Panc1 (cell line): ENCODE measurements around the gene SND1. TPM values are rescaled to one million over a fixed set of nuclear protein-coding genes. Genes with fewer than 3 reads are reported as not detected.

ENCODE experiments used
- ATAC-seq: fragments of 200-7000 bp; cut with Tn5 transposase; 2 replicates; pipeline ENCODE4 v1.9.1; 2020; ENCODE audit warnings: mild to moderate bottlenecking, moderate library complexity
- BruUV-seq: library from RNA; stranded (reverse); fragments of 400-500 nt; replicated peaks from 2 replicates; lab custom pipeline; 2021; lab: Mats Ljungman, UMichigan
- CTCF ChIA-PET: fragments of 300-600 bp; sonication (Branson Sonifier 250); formaldehyde crosslinking; loops from one replicate; lab custom pipeline; 2022; ENCODE audit warnings: antibody characterized with exemption; lab: Charles Lee
- POLR2A ChIA-PET: fragments of 300-600 bp; sonication (Branson Sonifier 250); formaldehyde crosslinking; loops from one replicate; lab custom pipeline; 2022; ENCODE audit warnings: antibody characterized with exemption; lab: Charles Lee
- DNase-seq: peaks from one replicate; pipeline ENCODE4 v3.0.0-alpha.2; 2010; ENCODE audit warnings: low read depth, low spot score
- H3K27ac ChIP-seq: 2 replicates; pipeline ENCODE4 v1.5.1; 2011; ENCODE audit warnings: mild to moderate bottlenecking, low read length, inconsistent platforms
- H3K27me3 ChIP-seq: fragments of 200-500 bp; sonication (Bioruptor generic); 2 replicates; pipeline ENCODE4 v1.6.0; 2014; ENCODE audit warnings: low read length, inconsistent platforms; ENCODE audit not compliant: control insufficient read depth, insufficient read depth
- H3K36me3 ChIP-seq: fragments of 200-500 bp; sonication (Bioruptor generic); 2 replicates; pipeline ENCODE4 v1.5.1; 2014; ENCODE audit warnings: inconsistent platforms, mild to moderate bottlenecking, low read length, moderate library complexity; ENCODE audit not compliant: control insufficient read depth, insufficient read depth
- H3K4me1 ChIP-seq: 2 replicates; pipeline ENCODE4 v1.5.1; 2011; ENCODE audit warnings: inconsistent platforms, mild to moderate bottlenecking, low read length, moderate library complexity; ENCODE audit not compliant: control insufficient read depth, insufficient read depth
- H3K4me3 ChIP-seq, 2 experiments: 2 replicates each; pipeline ENCODE4 v1.5.1; 2011 to 2012; ENCODE audit warnings: low read depth in 2 of 2, low read length in 2 of 2, mild to moderate bottlenecking in 2 of 2, inconsistent platforms in 1 of 2, moderate library complexity in 1 of 2
- H3K9me3 ChIP-seq: fragments of 200-500 bp; sonication (Bioruptor generic); 2 replicates; pipeline ENCODE4 v1.5.1; 2014; ENCODE audit warnings: low read depth, mild to moderate bottlenecking, inconsistent platforms, low read length, moderate library complexity; ENCODE audit not compliant: control insufficient read depth, insufficient read depth
- POLR2AphosphoS5 ChIP-seq: IDR thresholded peaks from 2 replicates; pipeline ENCODE4 v1.6.1; 2012; ENCODE audit warnings: mild to moderate bottlenecking, low read depth, low read length, moderate library complexity
- SIN3A ChIP-seq: IDR thresholded peaks from 2 replicates; pipeline ENCODE4 v1.6.1; 2012; ENCODE audit warnings: low read depth, mild to moderate bottlenecking, low read length, moderate library complexity, borderline replicate concordance; ENCODE audit not compliant: insufficient read depth
- TCF7L2 ChIP-seq: IDR thresholded peaks from 2 replicates; pipeline ENCODE4 v1.6.1; 2011; ENCODE audit warnings: mild to moderate bottlenecking, low read depth, low read length, inconsistent platforms
- in situ Hi-C: cut with HindIII; loops from 2 replicates; pipeline ENCODE4 v1.10.0; 2016; ENCODE audit warnings: low sequenced_read_pairs, low pct_unique_long_range_greater_than_20kb
- intact Hi-C: fragments of 100-400 bp; cut with micrococcal nuclease; formaldehyde crosslinking; loops from one replicate; pipeline ENCODE4 v1.10.0; 2022; ENCODE audit not compliant: unreplicated experiment
- total RNA-seq: library from RNA; stranded (reverse); gene quantifications from one replicate; pipeline ENCODE4 v1.2.1, GENCODE V29; 2021; ENCODE audit not compliant: unreplicated experiment
- TF ChIP-seq, protein P1 (sequence below): fragments of 450-650 bp; IDR thresholded peaks from 2 replicates; pipeline ENCODE4 v1.5.1; 2017; ENCODE audit warnings: mild to moderate bottlenecking
- TF ChIP-seq, protein P2 (sequence below), 2 experiments: IDR thresholded peaks; 2 replicates each; pipeline ENCODE4 v1.6.1; 2011 to 2012; ENCODE audit warnings: low read depth in 2 of 2, control low read depth in 1 of 2, low read length in 1 of 2, mild to moderate bottlenecking in 1 of 2, moderate library complexity in 1 of 2; ENCODE audit not compliant: insufficient read depth in 1 of 2

The SND1 gene
- total RNA-seq, 1 experiment from 2014 or later, result 176 TPM

DNA sequence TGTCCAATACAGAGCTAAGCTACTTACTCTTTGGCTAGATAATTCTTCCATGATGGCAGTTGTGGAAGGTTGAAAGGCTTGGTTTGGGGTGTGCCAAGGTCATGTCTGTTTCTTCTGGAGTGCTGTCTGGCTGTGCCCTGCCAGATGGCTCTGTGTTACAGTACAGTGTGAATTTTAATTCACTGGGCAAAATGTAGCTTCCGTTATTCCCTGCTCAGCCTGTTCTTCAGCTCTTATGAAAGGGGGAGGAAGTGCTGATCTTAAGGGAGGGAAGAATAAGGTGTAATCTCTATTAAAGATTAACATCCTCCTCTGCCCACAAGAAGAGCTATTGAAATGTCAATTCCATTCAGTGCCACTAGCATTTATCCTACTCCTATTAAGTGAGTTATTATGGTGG is 52.2 kb downstream of the SND1 start:
- ChIA-PET CTCF (no interaction called here), POLR2A (no interaction called here)
- H3K9me3 ChIP-seq, result no peaks in the 10 kb centered on the region
- in situ Hi-C loops (no loop called here), intact Hi-C loops (no loop called here)
- H3K27me3 ChIP-seq, result no peaks in the 10 kb centered on the region
- no peak overlapping the region for H3K4me3 ChIP-seq
- H3K36me3 ChIP-seq, result peaks cover 60% of the 10 kb centered on the region
- DNase-seq, result no peak
- no peak for ATAC-seq
- BruUV-seq, result no TSS peak
- TF ChIP-seq, protein P1, sequence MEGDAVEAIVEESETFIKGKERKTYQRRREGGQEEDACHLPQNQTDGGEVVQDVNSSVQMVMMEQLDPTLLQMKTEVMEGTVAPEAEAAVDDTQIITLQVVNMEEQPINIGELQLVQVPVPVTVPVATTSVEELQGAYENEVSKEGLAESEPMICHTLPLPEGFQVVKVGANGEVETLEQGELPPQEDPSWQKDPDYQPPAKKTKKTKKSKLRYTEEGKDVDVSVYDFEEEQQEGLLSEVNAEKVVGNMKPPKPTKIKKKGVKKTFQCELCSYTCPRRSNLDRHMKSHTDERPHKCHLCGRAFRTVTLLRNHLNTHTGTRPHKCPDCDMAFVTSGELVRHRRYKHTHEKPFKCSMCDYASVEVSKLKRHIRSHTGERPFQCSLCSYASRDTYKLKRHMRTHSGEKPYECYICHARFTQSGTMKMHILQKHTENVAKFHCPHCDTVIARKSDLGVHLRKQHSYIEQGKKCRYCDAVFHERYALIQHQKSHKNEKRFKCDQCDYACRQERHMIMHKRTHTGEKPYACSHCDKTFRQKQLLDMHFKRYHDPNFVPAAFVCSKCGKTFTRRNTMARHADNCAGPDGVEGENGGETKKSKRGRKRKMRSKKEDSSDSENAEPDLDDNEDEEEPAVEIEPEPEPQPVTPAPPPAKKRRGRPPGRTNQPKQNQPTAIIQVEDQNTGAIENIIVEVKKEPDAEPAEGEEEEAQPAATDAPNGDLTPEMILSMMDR, result no peak
- TF ChIP-seq SIN3A (no peak), TCF7L2 (no peak), POLR2AphosphoS5 (no peak)
- TF ChIP-seq, protein P2, sequence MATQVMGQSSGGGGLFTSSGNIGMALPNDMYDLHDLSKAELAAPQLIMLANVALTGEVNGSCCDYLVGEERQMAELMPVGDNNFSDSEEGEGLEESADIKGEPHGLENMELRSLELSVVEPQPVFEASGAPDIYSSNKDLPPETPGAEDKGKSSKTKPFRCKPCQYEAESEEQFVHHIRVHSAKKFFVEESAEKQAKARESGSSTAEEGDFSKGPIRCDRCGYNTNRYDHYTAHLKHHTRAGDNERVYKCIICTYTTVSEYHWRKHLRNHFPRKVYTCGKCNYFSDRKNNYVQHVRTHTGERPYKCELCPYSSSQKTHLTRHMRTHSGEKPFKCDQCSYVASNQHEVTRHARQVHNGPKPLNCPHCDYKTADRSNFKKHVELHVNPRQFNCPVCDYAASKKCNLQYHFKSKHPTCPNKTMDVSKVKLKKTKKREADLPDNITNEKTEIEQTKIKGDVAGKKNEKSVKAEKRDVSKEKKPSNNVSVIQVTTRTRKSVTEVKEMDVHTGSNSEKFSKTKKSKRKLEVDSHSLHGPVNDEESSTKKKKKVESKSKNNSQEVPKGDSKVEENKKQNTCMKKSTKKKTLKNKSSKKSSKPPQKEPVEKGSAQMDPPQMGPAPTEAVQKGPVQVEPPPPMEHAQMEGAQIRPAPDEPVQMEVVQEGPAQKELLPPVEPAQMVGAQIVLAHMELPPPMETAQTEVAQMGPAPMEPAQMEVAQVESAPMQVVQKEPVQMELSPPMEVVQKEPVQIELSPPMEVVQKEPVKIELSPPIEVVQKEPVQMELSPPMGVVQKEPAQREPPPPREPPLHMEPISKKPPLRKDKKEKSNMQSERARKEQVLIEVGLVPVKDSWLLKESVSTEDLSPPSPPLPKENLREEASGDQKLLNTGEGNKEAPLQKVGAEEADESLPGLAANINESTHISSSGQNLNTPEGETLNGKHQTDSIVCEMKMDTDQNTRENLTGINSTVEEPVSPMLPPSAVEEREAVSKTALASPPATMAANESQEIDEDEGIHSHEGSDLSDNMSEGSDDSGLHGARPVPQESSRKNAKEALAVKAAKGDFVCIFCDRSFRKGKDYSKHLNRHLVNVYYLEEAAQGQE (IDR thresholded peaks at IDR 0.05; ENCODE audit: insufficient read depth in 1 of 2, low read depth in 2 of 2, low read length in 1 of 2), result no peak
- H3K4me1 ChIP-seq, result peaks cover 4% of the 10 kb centered on the region
- H3K27ac ChIP-seq, result no peak overlapping the region

DNA sequence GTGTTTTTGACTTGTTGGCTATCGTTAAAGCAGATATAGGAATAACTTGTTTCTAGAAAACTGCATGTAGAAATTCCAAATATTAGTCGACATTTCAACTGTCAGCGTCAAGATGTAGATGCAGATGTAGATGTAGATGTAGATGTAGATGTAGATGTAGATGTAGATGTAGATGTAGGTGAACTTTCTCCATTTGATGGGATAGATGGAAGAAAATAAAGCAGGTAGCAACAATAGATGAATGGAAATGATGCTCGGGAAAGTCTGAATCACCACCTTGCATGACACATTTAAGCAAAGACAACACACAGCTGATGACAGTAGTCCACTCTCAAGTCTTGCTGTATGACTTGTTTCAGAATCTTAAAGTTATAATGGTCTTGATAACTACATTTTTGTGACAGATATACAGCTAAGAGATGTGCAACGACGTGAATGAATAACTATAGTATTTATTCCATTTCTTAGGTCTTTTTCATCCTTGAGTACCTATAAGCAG is 53.5 kb downstream of the SND1 start:
- DNase-seq (no peak), ATAC-seq (no peak)
- no peaks in the 10 kb centered on the region for H3K27me3 ChIP-seq
- in situ Hi-C loops (no loop called here), intact Hi-C loops (loop anchor here (5.0 kb wide), 1 partner anchor 502 kb away; no protein-coding TSS in a partner anchor)
- no peak overlapping the region for H3K27ac ChIP-seq
- TF ChIP-seq, protein P1, result no peak
- H3K4me3 ChIP-seq, result no peak overlapping the region
- H3K9me3 ChIP-seq, result peaks cover under 1% of the 10 kb centered on the region; the same call in 1 of the 2 replicates
- CTCF ChIA-PET, result no interaction called here
- H3K36me3 ChIP-seq, result peaks cover 63% of the 10 kb centered on the region
- POLR2A ChIA-PET, result no interaction called here
- peaks cover 4% of the 10 kb centered on the region for H3K4me1 ChIP-seq
- BruUV-seq, result no TSS peak
